DND-41 (cell line): Measurements from ENCODE around the gene UNC79.
"Not testable (repeated sequence)": the region's sequence is repeated elsewhere in the genome, so short reads cannot be mapped to it uniquely, and the experiment has no call there.

Source experiments
- ATAC-seq: fragments of 200-7000 bp; cut with Tn5 transposase; 3 replicates; pipeline ENCODE4 v1.9.1; 2021; ENCODE audit warnings: low read depth; ENCODE audit not compliant: insufficient read depth
- DNase-seq: peaks from one replicate; pipeline ENCODE4 v3.0.0-alpha.2; 2020
- H2AFZ ChIP-seq: 2 replicates; pipeline ENCODE4 v1.6.0; 2012; ENCODE audit warnings: low read depth, low read length
- H3K27ac ChIP-seq: 2 replicates; pipeline ENCODE4 v1.5.1; 2012; ENCODE audit warnings: low read length, inconsistent platforms
- H3K27me3 ChIP-seq: fragments of 200-600 bp; sonication (generic); 2 replicates; pipeline ENCODE4 v1.6.0; 2012; ENCODE audit warnings: low read length, mild to moderate bottlenecking, inconsistent platforms; ENCODE audit not compliant: insufficient read depth, poor library complexity
- H3K36me3 ChIP-seq: 2 replicates; pipeline ENCODE4 v1.5.1; 2012; ENCODE audit warnings: low read length, inconsistent platforms; ENCODE audit not compliant: insufficient read depth
- H3K4me1 ChIP-seq: 2 replicates; pipeline ENCODE4 v1.5.1; 2012; ENCODE audit warnings: mild to moderate bottlenecking, low read length; ENCODE audit not compliant: insufficient read depth
- H3K4me2 ChIP-seq: 2 replicates; pipeline ENCODE4 v1.6.0; 2012; ENCODE audit warnings: mild to moderate bottlenecking, moderate library complexity, low read length, inconsistent platforms; ENCODE audit not compliant: insufficient read depth
- H3K4me3 ChIP-seq, 2 experiments: fragments of 200-600 bp in 1 of 2; shearing (Covaris generic) in 1 of 2; 2 replicates each; pipeline ENCODE4 v1.5.1; 2012 to 2016; ENCODE audit warnings: inconsistent platforms in 2 of 2, low read length in 2 of 2, mild to moderate bottlenecking in 2 of 2, low read depth in 1 of 2, moderate library complexity in 1 of 2
- H3K79me2 ChIP-seq: 2 replicates; pipeline ENCODE4 v1.6.0; 2012; ENCODE audit warnings: low read length, inconsistent platforms; ENCODE audit not compliant: insufficient read depth
- H3K9ac ChIP-seq: 2 replicates; pipeline ENCODE4 v1.6.0; 2012; ENCODE audit warnings: low read depth, mild to moderate bottlenecking, inconsistent platforms, low read length, moderate library complexity
- H3K9me3 ChIP-seq: 2 replicates; pipeline ENCODE4 v1.5.1; 2012; ENCODE audit warnings: low read length, moderate library complexity, mild to moderate bottlenecking, inconsistent platforms; ENCODE audit not compliant: insufficient read depth, severe bottlenecking
- H4K20me1 ChIP-seq: 2 replicates; pipeline ENCODE4 v1.6.0; 2012; ENCODE audit warnings: low read length; ENCODE audit not compliant: insufficient read depth
- CTCF ChIP-seq: IDR thresholded peaks from 2 replicates; pipeline ENCODE4 v1.5.1; 2012; ENCODE audit warnings: borderline replicate concordance, low read length, moderate library complexity, mild to moderate bottlenecking; ENCODE audit not compliant: poor library complexity, severe bottlenecking; ENCODE audit errors: extremely low read depth
- EZH2 ChIP-seq: IDR thresholded peaks from 3 replicates; pipeline ENCODE4 v1.6.1; 2012; ENCODE audit warnings: borderline replicate concordance, low read depth, mild to moderate bottlenecking, moderate library complexity, low read length, inconsistent platforms; ENCODE audit not compliant: severe bottlenecking

UNC79 gene

GRCh38 chr14:93430315-93431035, at the start of gene UNC79:
UNC79 (plus strand) TSS chr14:93430939; CDS start chr14:93431030, 91 bp downstream.
- Histone ChIP-seq H3K4me2 (no peak within 1 kb of the TSS), H3K27me3 (no peaks in the 10 kb centered on the region), H3K4me3 (no peak within 1 kb of the TSS), H3K36me3 (no peaks in the 10 kb centered on the region), H3K27ac (no peak within 1 kb of the TSS), H3K9ac (no peak within 1 kb of the TSS), H3K9me3 (peaks cover 2% of the 10 kb centered on the region), H3K4me1 (no peaks in the 10 kb centered on the region), H3K79me2 (no peaks in the 10 kb centered on the region), H4K20me1 (no peaks in the 10 kb centered on the region), H2AFZ (no peak within 1 kb of the TSS)
- DNase-seq (no peak), ATAC-seq (no peak)
- TF ChIP-seq EZH2 (no peak), CTCF (no peak)

GRCh38 chr14:93381644-93382043, 49.1 kb upstream of the UNC79 start:
- Histone ChIP-seq H3K27ac (no peak overlapping the region), H3K4me2 (no peak overlapping the region), H3K4me1 (no peaks in the 10 kb centered on the region), H3K4me3 (no peak overlapping the region), H3K9ac (no peak overlapping the region), H2AFZ (no peak overlapping the region), H4K20me1 (no peaks in the 10 kb centered on the region), H3K27me3 (peaks cover 6% of the 10 kb centered on the region), H3K36me3 (no peaks in the 10 kb centered on the region), H3K9me3 (no peaks in the 10 kb centered on the region), H3K79me2 (no peaks in the 10 kb centered on the region)
- ATAC-seq: no peak
- no peak for DNase-seq
- TF ChIP-seq CTCF (no peak), EZH2 (no peak)

GRCh38 chr14:93384256-93384655, 46.5 kb upstream of the UNC79 start:
- not testable (repeated sequence) for DNase-seq, H2AFZ ChIP-seq, H3K79me2 ChIP-seq, H3K27ac ChIP-seq, H3K4me3 ChIP-seq, H3K4me2 ChIP-seq, H4K20me1 ChIP-seq, H3K9me3 ChIP-seq, H3K27me3 ChIP-seq, H3K36me3 ChIP-seq, ATAC-seq, H3K4me1 ChIP-seq, H3K9ac ChIP-seq

- Histone ChIP-seq H3K4me1 (no peaks in the 10 kb centered on the region), H3K9me3 (no peaks in the 10 kb centered on the region), H3K4me3 (no peak overlapping the region), H3K79me2 (no peaks in the 10 kb centered on the region), H3K4me2 (no peak overlapping the region), H3K36me3 (no peaks in the 10 kb centered on the region), H3K9ac (no peak overlapping the region), H3K27ac (no peak overlapping the region), H3K27me3 (peaks cover 8% of the 10 kb centered on the region), H4K20me1 (no peaks in the 10 kb centered on the region), H2AFZ (no peak overlapping the region)
- DNase-seq (no peak), ATAC-seq (no peak)
- TF ChIP-seq CTCF (no peak), EZH2 (no peak)
Measured at GRCh38 chr14:93395231-93395630, 35.5 kb upstream of the UNC79 start.
